ENCODE data around the gene DNAJC30. TPM values are rescaled to one million over a fixed set of nuclear protein-coding genes. Genes with fewer than 3 reads are reported as not detected.

DNAJC30 gene
- total RNA-seq, 2 donors from 2014 or later, result 8.9 to 11.1 TPM

- no peak for DNase-seq
- H3K9ac ChIP-seq (ENCODE audit: extremely low read depth, low read length, poor library complexity, severe bottlenecking), result no peak overlapping the region
- no peak for TF ChIP-seq CTCF (conservative IDR thresholded peaks at IDR 0.05)
- Mint-ChIP-seq H3K27me3 (ENCODE audit: insufficient read depth) (no peaks in the 10 kb centered on the region), H3K9me3 (no peaks in the 10 kb centered on the region), H3K36me3 (ENCODE audit: low read depth) (peaks cover 19% of the 10 kb centered on the region), H3K4me1 (peaks cover 6% of the 10 kb centered on the region), H3K4me3 (no peak overlapping the region), H3K27ac (no peak overlapping the region)
- H3K36me3 ChIP-seq (ENCODE audit: control insufficient read depth, insufficient read depth, low read length), result peaks cover 19% of the 10 kb centered on the region
- no peaks in the 10 kb centered on the region for H3K9me3 ChIP-seq (ENCODE audit: control insufficient read depth, low read length)
- no peaks in the 10 kb centered on the region for H3K4me1 ChIP-seq (ENCODE audit: control insufficient read depth, insufficient read depth, low read length)
- no peak overlapping the region for H3K4me3 ChIP-seq (ENCODE audit: low read length)
- H3K27ac ChIP-seq (ENCODE audit: low read depth, low read length), result no peak overlapping the region
- no peaks in the 10 kb centered on the region for H3K27me3 ChIP-seq (ENCODE audit: control insufficient read depth, insufficient read depth, low read length, poor library complexity, severe bottlenecking)
- WGBS, 2 experiments (ENCODE audit: insufficient coverage in 1 of 2, insufficient read length in 1 of 2), result 91 to 94% methylated on average over 5 to 10 of the region's 10 CpGs
Measured at GRCh38 chr7:73705551-73705920, 22.3 kb upstream of the DNAJC30 start.

- Histone ChIP-seq H3K27me3 (ENCODE audit: control insufficient read depth, insufficient read depth, low read length, poor library complexity, severe bottlenecking) (no peaks in the 10 kb centered on the region), H3K9ac (ENCODE audit: extremely low read depth, low read length, poor library complexity, severe bottlenecking) (no peak overlapping the region), H3K27ac (ENCODE audit: low read depth, low read length) (no peak overlapping the region), H3K4me1 (ENCODE audit: control insufficient read depth, insufficient read depth, low read length) (no peaks in the 10 kb centered on the region), H3K36me3 (ENCODE audit: control insufficient read depth, insufficient read depth, low read length) (peaks cover 19% of the 10 kb centered on the region), H3K4me3 (ENCODE audit: low read length) (no peak overlapping the region), H3K9me3 (ENCODE audit: control insufficient read depth, low read length) (no peaks in the 10 kb centered on the region)
- TF ChIP-seq CTCF (conservative IDR thresholded peaks at IDR 0.05), result no peak
- Mint-ChIP-seq H3K9me3 (no peaks in the 10 kb centered on the region), H3K4me3 (no peak overlapping the region), H3K4me1 (peaks cover 6% of the 10 kb centered on the region), H3K27ac (no peak overlapping the region), H3K27me3 (ENCODE audit: insufficient read depth) (no peaks in the 10 kb centered on the region), H3K36me3 (ENCODE audit: low read depth) (peaks cover 23% of the 10 kb centered on the region)
- no peak for DNase-seq
- 90 to 95% methylated on average over 9 to 23 of the region's 23 CpGs for WGBS, 2 experiments (ENCODE audit: insufficient coverage in 1 of 2, insufficient read length in 1 of 2)
Measured at GRCh38 chr7:73704640-73705550, 21.6 kb upstream of the DNAJC30 start.

DNA sequence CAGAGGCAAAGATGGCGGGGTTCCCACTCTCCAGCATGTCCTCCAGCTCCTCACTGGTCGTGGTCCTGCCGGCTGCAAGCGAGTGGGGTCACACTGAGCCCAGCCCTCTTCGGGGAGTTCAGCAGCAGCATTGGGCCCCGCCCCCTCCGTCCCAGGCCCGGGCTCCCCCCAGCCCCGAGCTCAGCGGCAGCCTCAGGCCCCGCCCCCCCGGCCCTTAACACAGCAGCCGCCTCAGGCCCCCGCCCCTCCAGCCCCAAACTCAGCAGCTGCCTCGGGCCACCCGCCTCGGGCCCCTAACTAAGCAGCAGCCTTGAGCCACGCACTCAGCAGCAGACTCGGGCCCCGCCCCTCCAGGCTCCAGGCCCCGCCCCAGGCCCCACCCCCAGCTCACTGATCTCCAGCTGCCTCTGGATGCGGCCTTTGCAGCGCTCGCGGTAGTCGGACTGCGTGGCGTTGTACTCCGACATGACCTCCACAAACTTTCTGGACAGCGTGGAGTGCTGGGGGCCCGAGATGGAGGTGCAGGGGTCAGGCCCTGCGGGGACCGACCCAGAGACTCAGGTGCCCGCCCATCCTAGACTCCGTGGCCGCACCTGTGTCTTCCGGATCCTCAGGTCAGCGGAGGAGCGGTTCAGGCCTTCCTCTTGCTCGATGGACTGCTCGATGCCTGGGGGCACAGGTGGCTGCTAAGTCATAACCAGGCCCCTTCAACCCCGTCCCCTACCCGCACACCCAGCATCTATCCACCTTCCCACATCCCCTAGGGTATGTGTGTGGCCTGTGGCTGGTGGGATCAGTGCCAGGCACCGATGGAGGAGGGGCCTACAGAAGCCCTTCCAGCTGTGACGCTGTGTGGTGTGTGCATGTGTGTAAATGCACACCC is 20.7 kb upstream of the DNAJC30 start:
- Mint-ChIP-seq H3K27me3 (ENCODE audit: insufficient read depth) (no peaks in the 10 kb centered on the region), H3K27ac (no peak overlapping the region), H3K9me3 (no peaks in the 10 kb centered on the region), H3K4me3 (no peak overlapping the region), H3K36me3 (ENCODE audit: low read depth) (peaks cover 26% of the 10 kb centered on the region), H3K4me1 (peaks cover 6% of the 10 kb centered on the region)
- WGBS, 2 experiments (ENCODE audit: insufficient coverage in 1 of 2, insufficient read length in 1 of 2), result 45 to 95% methylated on average over 4 to 44 of the region's 45 CpGs
- Histone ChIP-seq H3K27ac (ENCODE audit: low read depth, low read length) (no peak overlapping the region), H3K27me3 (ENCODE audit: control insufficient read depth, insufficient read depth, low read length, poor library complexity, severe bottlenecking) (no peaks in the 10 kb centered on the region), H3K9me3 (ENCODE audit: control insufficient read depth, low read length) (no peaks in the 10 kb centered on the region), H3K9ac (ENCODE audit: extremely low read depth, low read length, poor library complexity, severe bottlenecking) (no peak overlapping the region), H3K36me3 (ENCODE audit: control insufficient read depth, insufficient read depth, low read length) (peaks cover 20% of the 10 kb centered on the region), H3K4me3 (ENCODE audit: low read length) (no peak overlapping the region), H3K4me1 (ENCODE audit: control insufficient read depth, insufficient read depth, low read length) (no peaks in the 10 kb centered on the region)
- DNase-seq, result peak; percentile 96
- no peak for TF ChIP-seq CTCF (conservative IDR thresholded peaks at IDR 0.05)
